Measurements from ENCODE around the gene TXNRD1. TPM values are rescaled to one million over a fixed set of nuclear protein-coding genes. Genes with fewer than 3 reads are reported as not detected.

The TXNRD1 gene
- total RNA-seq, 1 experiment from 2014 or later, result 327 TPM

DNA sequence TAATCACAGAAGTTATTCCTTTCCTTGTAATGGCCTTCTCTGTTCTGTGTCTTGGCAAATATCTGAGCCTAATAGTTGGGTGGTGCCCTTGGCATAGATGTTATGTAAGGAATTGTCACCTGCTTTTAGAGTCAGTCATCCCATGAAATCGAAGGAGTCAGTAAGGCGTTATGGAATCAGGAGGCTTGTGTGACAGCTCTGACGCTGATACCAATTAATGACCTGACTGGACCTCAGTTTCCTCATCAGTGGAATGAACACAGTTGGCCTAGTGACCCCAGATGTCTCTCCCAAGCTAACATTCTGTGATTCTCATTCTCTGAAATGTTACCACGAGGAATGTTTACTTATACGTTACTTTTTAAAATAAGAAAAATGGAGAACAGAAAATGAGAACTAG is 32.1 kb downstream of the TXNRD1 start:
- POLR2A ChIA-PET, result no interaction called here
- BruUV-seq (replicated peaks), result no TSS peak
- Histone ChIP-seq H3K9ac (ENCODE audit: low read length) (no peak overlapping the region), H3K9me2 (ENCODE audit: insufficient read depth) (no peaks in the 10 kb centered on the region), H3K27ac (ENCODE audit: low read depth, low read length) (no peak overlapping the region), H3K79me2 (ENCODE audit: insufficient read depth, low read length) (no peaks in the 10 kb centered on the region), H4K20me1 (ENCODE audit: insufficient read depth) (no peaks in the 10 kb centered on the region), H3K4me3 (replicated peaks in 1 of 2; ENCODE audit: low read depth in 1 of 2, low read length in 2 of 2) (no peak overlapping the region), H3K4me2 (ENCODE audit: low read length) (no peak overlapping the region), H3K4me1 (ENCODE audit: control insufficient read depth in 1 of 2, insufficient read depth in 2 of 2, low read length in 2 of 2) (no peaks in the 10 kb centered on the region; a peak in 1 of 4 replicates), H3K36me3 (ENCODE audit: control insufficient read depth in 1 of 2, insufficient read depth in 2 of 2, low read length in 2 of 2) (no peaks in the 10 kb centered on the region), H2AFZ (ENCODE audit: low read depth, low read length, poor library complexity, severe bottlenecking) (no peak overlapping the region), H3K9me3 (ENCODE audit: control insufficient read depth in 1 of 2, insufficient read depth in 1 of 2, low read depth in 1 of 2, low read length in 2 of 2) (no peaks in the 10 kb centered on the region), H3K27me3 (ENCODE audit: insufficient read depth, low read length) (no peaks in the 10 kb centered on the region)
- CTCF ChIA-PET, result no interaction called here
- no peak for DNase-seq (ENCODE audit: low read depth, low spot score)
- RAD21 ChIA-PET (ENCODE audit: low non-redundant PET in 1 of 2, low total read pairs in 2 of 2, uncharacterized antibody in 2 of 2, unreplicated experiment in 2 of 2), result no interaction called here
- intact Hi-C loops (cut with micrococcal nuclease), result no loop called here
- no peak for ATAC-seq
- TF ChIP-seq ATF3 (IDR thresholded peaks at IDR 0.05) (no peak), RAD21 (IDR thresholded peaks at IDR 0.05; ENCODE audit: low read depth) (no peak), EZH2phosphoT487 (IDR thresholded peaks at IDR 0.05; ENCODE audit: borderline replicate concordance) (no peak), POLR2AphosphoS5 (IDR thresholded peaks at IDR 0.05; ENCODE audit: low read depth, low read length) (no peak), SRF (IDR thresholded peaks at IDR 0.05; ENCODE audit: low read depth) (no peak), POLR2A (IDR thresholded peaks at IDR 0.05; ENCODE audit: borderline replicate concordance, extremely low read depth, insufficient read depth, insufficient read length) (no peak), TCF7L2 (IDR thresholded peaks at IDR 0.05; ENCODE audit: borderline replicate concordance, extremely low read depth, insufficient read depth, insufficient read length) (no peak), SP1 (IDR thresholded peaks at IDR 0.05; ENCODE audit: low read depth) (no peak), ZFX (IDR thresholded peaks at IDR 0.05) (no peak), YY1 (IDR thresholded peaks at IDR 0.05; ENCODE audit: extremely low read depth, insufficient replicate concordance, low read depth, low read length) (no peak), EGR1 (IDR thresholded peaks at IDR 0.05; ENCODE audit: low read depth) (no peak), ELF1 (IDR thresholded peaks at IDR 0.05; ENCODE audit: borderline replicate concordance, low read depth) (no peak), CEBPB (IDR thresholded peaks at IDR 0.05; ENCODE audit: low read depth) (no peak), FOSL1 (IDR thresholded peaks at IDR 0.05; ENCODE audit: low read depth) (no peak), EZH2 (IDR thresholded peaks at IDR 0.05) (no peak), SIN3A (IDR thresholded peaks at IDR 0.05; ENCODE audit: low read depth) (no peak)
- TF ChIP-seq, protein P1, sequence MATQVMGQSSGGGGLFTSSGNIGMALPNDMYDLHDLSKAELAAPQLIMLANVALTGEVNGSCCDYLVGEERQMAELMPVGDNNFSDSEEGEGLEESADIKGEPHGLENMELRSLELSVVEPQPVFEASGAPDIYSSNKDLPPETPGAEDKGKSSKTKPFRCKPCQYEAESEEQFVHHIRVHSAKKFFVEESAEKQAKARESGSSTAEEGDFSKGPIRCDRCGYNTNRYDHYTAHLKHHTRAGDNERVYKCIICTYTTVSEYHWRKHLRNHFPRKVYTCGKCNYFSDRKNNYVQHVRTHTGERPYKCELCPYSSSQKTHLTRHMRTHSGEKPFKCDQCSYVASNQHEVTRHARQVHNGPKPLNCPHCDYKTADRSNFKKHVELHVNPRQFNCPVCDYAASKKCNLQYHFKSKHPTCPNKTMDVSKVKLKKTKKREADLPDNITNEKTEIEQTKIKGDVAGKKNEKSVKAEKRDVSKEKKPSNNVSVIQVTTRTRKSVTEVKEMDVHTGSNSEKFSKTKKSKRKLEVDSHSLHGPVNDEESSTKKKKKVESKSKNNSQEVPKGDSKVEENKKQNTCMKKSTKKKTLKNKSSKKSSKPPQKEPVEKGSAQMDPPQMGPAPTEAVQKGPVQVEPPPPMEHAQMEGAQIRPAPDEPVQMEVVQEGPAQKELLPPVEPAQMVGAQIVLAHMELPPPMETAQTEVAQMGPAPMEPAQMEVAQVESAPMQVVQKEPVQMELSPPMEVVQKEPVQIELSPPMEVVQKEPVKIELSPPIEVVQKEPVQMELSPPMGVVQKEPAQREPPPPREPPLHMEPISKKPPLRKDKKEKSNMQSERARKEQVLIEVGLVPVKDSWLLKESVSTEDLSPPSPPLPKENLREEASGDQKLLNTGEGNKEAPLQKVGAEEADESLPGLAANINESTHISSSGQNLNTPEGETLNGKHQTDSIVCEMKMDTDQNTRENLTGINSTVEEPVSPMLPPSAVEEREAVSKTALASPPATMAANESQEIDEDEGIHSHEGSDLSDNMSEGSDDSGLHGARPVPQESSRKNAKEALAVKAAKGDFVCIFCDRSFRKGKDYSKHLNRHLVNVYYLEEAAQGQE (IDR thresholded peaks at IDR 0.05; ENCODE audit: low read depth), result no peak
- TF ChIP-seq, protein P2, sequence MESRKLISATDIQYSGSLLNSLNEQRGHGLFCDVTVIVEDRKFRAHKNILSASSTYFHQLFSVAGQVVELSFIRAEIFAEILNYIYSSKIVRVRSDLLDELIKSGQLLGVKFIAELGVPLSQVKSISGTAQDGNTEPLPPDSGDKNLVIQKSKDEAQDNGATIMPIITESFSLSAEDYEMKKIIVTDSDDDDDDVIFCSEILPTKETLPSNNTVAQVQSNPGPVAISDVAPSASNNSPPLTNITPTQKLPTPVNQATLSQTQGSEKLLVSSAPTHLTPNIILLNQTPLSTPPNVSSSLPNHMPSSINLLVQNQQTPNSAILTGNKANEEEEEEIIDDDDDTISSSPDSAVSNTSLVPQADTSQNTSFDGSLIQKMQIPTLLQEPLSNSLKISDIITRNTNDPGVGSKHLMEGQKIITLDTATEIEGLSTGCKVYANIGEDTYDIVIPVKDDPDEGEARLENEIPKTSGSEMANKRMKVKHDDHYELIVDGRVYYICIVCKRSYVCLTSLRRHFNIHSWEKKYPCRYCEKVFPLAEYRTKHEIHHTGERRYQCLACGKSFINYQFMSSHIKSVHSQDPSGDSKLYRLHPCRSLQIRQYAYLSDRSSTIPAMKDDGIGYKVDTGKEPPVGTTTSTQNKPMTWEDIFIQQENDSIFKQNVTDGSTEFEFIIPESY (IDR thresholded peaks at IDR 0.05; ENCODE audit: extremely low read depth, insufficient replicate concordance, low read length), result no peak
- TF ChIP-seq, protein P3, sequence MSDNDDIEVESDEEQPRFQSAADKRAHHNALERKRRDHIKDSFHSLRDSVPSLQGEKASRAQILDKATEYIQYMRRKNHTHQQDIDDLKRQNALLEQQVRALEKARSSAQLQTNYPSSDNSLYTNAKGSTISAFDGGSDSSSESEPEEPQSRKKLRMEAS (IDR thresholded peaks at IDR 0.05), result no peak
